IgD-negative memory B cell (primary cell): ENCODE data around the gene KAT6B. TPM values are rescaled to one million over a fixed set of nuclear protein-coding genes. Genes with fewer than 3 reads are reported as not detected.
"Not testable (repeated sequence)": the region's sequence is repeated elsewhere in the genome, so short reads cannot be mapped to it uniquely, and the experiment has no call there.

Experiments
- H3K27ac Mint-ChIP-seq, 3 donors: one replicate each; pipeline ENCODE4 v1.8.0; 2020 to 2022; ENCODE audit warnings: mild to moderate bottlenecking in 3 of 3, mixed read lengths in 3 of 3, moderate library complexity in 1 of 3
- H3K27me3 Mint-ChIP-seq: one replicate; pipeline ENCODE4 v1.8.0; 2021; ENCODE audit warnings: mixed read lengths
- H3K36me3 Mint-ChIP-seq: one replicate; pipeline ENCODE4 v1.8.0; 2020; ENCODE audit warnings: mild to moderate bottlenecking, mixed read lengths
- H3K4me1 Mint-ChIP-seq, 3 donors: one replicate each; pipeline ENCODE4 v1.8.0; 2020 to 2022; ENCODE audit warnings: mixed read lengths in 3 of 3, mild to moderate bottlenecking in 1 of 3
- H3K4me3 Mint-ChIP-seq, 4 donors: one replicate each; pipeline ENCODE4 v1.8.0; 2020 to 2022; ENCODE audit warnings: mild to moderate bottlenecking in 4 of 4, mixed read lengths in 4 of 4, moderate library complexity in 3 of 4
- H3K9me3 Mint-ChIP-seq, 3 donors: one replicate each; pipeline ENCODE4 v1.8.0; 2020 to 2021; ENCODE audit warnings: mixed read lengths in 3 of 3, mild to moderate bottlenecking in 1 of 3
- polyA plus RNA-seq: library from polyadenylated mRNA; unstranded; fragments of 300-500 nt; fragmentation: Illumina TruSeq; gene quantifications from one replicate; pipeline ENCODE4 v1.2.3, GENCODE V29; 2021

Gene KAT6B
- polyA plus RNA-seq, 1 donor from 2014 or later, result 27.1 TPM

DNA sequence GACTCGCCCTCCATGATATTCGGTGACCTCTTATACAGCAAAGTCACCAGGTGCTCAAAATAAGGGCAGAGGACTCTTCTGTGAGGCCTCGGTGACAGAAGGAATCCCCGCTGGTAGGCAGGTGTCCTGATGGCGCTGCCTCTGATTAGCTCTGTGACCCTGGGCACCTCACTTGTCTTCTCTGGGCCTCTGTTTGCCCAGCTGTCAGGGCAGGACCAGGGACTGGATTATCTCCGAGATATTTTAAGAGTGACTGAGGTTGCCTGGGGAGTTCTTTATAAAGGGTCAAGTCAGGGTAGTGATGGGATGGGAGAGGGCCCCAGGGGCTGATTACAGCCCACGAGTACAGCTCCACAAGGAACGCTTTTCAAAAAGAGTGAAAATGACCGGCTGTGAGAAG is 214.2 kb downstream of the KAT6B start:
- Mint-ChIP-seq H3K36me3 (peaks cover 5% of the 10 kb centered on the region), H3K4me3 (no peak overlapping the region), H3K27me3 (peaks cover 1% of the 10 kb centered on the region), H3K4me1 (peaks cover 9 to 15% (median 13%) of the 10 kb centered on the region in 3 donors), H3K27ac (no peak overlapping the region), H3K9me3 (no peaks in the 10 kb centered on the region)

- peaks cover 0 to 8% (median 5%) of the 10 kb centered on the region in 3 donors for H3K4me1 Mint-ChIP-seq
- peaks cover 3% of the 10 kb centered on the region for H3K27me3 Mint-ChIP-seq
- no peak overlapping the region for H3K27ac Mint-ChIP-seq
- H3K36me3 Mint-ChIP-seq, result peaks cover 3% of the 10 kb centered on the region
- H3K4me3 Mint-ChIP-seq, result no peak overlapping the region
- H3K9me3 Mint-ChIP-seq, result no peaks in the 10 kb centered on the region
Observed at GRCh38 chr10:75042292-75042974, 216.0 kb downstream of the KAT6B start.

- H3K4me1 Mint-ChIP-seq, result peaks cover 0 to 8% (median 5%) of the 10 kb centered on the region in 3 donors
- peaks cover 3% of the 10 kb centered on the region for H3K36me3 Mint-ChIP-seq
- H3K27me3 Mint-ChIP-seq, result peaks cover 3% of the 10 kb centered on the region
- H3K27ac Mint-ChIP-seq, result no peak overlapping the region
- H3K4me3 Mint-ChIP-seq, result peak overlapping the region; percentile 21 to 88 (median 75)
- H3K9me3 Mint-ChIP-seq, result no peaks in the 10 kb centered on the region
Observed at GRCh38 chr10:75043256-75044131, 217.1 kb downstream of the KAT6B start.

GRCh38 chr10:75048669-75049098 is 222.3 kb downstream of the KAT6B start:
- Mint-ChIP-seq H3K4me1 (peaks cover 0 to 7% (median 5%) of the 10 kb centered on the region in 3 donors), H3K4me3 (no peak overlapping the region), H3K9me3 (no peaks in the 10 kb centered on the region), H3K27me3 (peaks cover 3% of the 10 kb centered on the region), H3K27ac (peak overlapping the region in 1 of 3 donors; percentile 31), H3K36me3 (no peaks in the 10 kb centered on the region)

DNA sequence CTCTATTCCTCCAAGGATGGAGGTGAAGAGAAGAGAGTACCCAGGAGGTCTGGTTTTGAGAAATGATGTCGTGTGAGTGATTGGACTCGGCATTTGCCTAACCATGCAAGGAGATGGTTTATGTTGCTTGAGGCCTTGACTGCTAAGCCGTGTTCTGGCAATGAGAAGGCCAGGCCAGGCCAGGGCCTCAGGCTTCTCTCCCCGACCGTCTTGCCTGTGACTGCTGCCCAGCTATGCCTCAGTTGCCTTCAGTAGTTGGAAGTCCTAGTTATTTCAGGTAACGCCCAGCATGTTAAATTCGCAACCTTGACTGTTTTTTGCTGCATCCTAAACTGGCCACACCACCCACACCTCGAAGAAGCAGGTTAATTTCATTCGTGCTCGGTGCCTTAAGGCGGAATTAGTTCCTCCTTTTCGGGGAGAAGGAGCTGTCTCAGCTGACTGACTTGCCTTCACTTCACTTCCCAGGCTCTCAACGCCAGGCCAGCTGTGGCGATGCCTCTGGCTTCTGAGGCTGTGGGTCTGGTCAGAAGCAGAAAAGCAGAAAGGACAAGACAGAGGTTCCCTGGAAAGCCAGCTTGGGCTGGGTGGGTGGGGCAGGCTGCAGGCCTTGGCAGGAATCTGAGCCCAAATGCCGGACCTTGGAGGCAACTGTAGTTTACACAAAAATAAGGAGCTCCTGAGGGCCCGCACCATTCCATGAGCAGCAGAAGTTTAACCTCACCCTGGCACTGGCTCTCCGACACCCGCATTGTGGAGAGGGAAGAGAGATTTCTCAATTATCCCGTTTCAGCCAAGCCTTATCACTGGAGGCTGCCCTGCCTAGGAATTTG is 223.1 kb downstream of the KAT6B start:
- Mint-ChIP-seq H3K27ac (no peak overlapping the region), H3K4me1 (peaks cover 0 to 1% (median 1%) of the 10 kb centered on the region in 3 donors), H3K27me3 (peaks cover 2% of the 10 kb centered on the region), H3K9me3 (no peaks in the 10 kb centered on the region), H3K36me3 (no peaks in the 10 kb centered on the region), H3K4me3 (no peak overlapping the region)

- H3K36me3 Mint-ChIP-seq, result no peaks in the 10 kb centered on the region
- H3K27ac Mint-ChIP-seq, result no peak overlapping the region
- peaks cover 0 to 1% (median 0%) of the 10 kb centered on the region in 3 donors for H3K4me1 Mint-ChIP-seq
- peaks cover 2% of the 10 kb centered on the region for H3K27me3 Mint-ChIP-seq
- no peak overlapping the region for H3K4me3 Mint-ChIP-seq
- no peaks in the 10 kb centered on the region for H3K9me3 Mint-ChIP-seq
Observed at GRCh38 chr10:75050149-75050919, 223.9 kb downstream of the KAT6B start.

GRCh38 chr10:75051308-75051707 is 224.9 kb downstream of the KAT6B start:
- H3K36me3 Mint-ChIP-seq, result no peaks in the 10 kb centered on the region

DNA sequence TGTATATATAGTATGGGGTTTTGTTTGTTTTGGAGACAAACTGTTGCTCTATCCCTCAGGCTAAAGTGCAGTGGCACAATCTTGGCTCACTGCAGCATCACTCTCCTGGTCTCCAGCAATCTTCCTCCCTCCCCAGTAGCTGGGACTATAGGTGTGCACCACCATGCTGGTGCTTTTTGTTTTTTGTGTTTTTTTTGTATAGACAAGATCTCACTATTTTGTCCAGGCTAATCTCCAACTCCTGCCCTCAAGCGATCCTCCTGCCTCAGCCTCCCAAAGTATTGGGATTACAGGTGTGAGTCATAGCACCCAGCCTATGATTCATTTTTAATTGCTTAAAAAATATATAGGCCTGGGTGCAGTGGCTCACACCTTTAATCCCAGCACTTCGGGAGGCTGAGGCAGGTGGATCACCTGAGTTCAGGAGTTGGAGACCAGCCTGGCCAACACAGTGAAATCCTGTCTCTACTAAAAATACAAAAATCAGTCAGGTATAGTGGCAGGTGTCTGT is 229.6 kb downstream of the KAT6B start:
- H3K4me3 Mint-ChIP-seq, H3K27ac Mint-ChIP-seq, H3K4me1 Mint-ChIP-seq: not testable (repeated sequence)

More at GRCh38 chr10:75051308-75051707, 224.9 kb downstream of the KAT6B start:
- Mint-ChIP-seq H3K9me3 (no peaks in the 10 kb centered on the region), H3K4me3 (no peak overlapping the region), H3K27me3 (no peaks in the 10 kb centered on the region), H3K4me1 (peaks cover 0 to 1% (median 0%) of the 10 kb centered on the region in 3 donors), H3K27ac (no peak overlapping the region)

GRCh38 chr10:75057680-75058079 is 231.3 kb downstream of the KAT6B start:
- no peak overlapping the region for H3K27ac Mint-ChIP-seq
- H3K4me1 Mint-ChIP-seq, result peaks cover 0 to 1% (median 0%) of the 10 kb centered on the region in 3 donors
- no peaks in the 10 kb centered on the region for H3K27me3 Mint-ChIP-seq
- H3K36me3 Mint-ChIP-seq, result no peaks in the 10 kb centered on the region
- no peak overlapping the region for H3K4me3 Mint-ChIP-seq
- H3K9me3 Mint-ChIP-seq, result no peaks in the 10 kb centered on the region

More for the DNA sequence above, 229.6 kb downstream of the KAT6B start:
- not testable (repeated sequence) for H3K27me3 Mint-ChIP-seq, H3K9me3 Mint-ChIP-seq, H3K36me3 Mint-ChIP-seq

- Mint-ChIP-seq H3K27me3 (no peaks in the 10 kb centered on the region), H3K4me1 (peaks cover 0 to 1% (median 0%) of the 10 kb centered on the region in 3 donors), H3K36me3 (no peaks in the 10 kb centered on the region), H3K27ac (no peak overlapping the region), H3K9me3 (no peaks in the 10 kb centered on the region), H3K4me3 (no peak overlapping the region)
Observed at GRCh38 chr10:75058161-75058560, 231.8 kb downstream of the KAT6B start.

DNA sequence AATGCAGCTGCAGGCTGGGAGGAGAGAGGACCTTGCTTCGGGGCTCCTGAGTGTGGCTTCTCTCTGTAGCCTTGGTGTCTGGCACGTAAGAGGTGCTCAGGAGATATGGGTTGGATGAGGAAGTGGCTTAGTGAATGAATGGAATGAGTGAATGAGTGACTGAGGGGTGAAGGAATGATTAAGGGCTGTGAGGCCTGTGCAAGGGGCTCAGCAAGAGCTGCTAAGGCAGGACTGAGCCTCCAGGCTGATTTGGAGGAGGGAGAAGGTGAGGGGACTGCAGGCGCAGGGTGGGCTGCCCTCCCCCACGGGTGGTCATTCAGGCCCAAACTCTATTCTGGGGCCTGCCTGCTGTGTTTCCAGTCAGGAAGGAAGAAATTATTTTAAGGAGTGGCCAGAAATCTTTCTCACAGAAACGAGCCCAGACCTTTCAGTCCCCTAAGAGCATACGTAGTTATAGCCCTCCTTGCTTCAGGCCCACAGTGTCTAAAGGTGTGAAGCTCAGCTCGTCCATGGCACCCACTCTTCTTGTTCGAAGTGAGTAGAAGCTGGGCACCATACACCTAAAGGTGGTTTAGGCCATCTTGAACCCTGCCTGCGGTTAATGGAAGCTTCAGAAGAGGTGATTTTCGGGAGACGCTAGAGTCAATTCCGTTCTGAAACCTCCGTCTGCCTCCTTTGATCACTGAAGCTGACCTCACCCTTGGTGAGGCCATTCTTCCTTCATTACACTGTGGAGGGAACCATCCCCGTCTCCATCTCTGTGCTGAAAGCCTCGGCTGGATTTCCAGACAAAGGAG is 235.5 kb downstream of the KAT6B start:
- Mint-ChIP-seq H3K27me3 (no peaks in the 10 kb centered on the region), H3K9me3 (no peaks in the 10 kb centered on the region), H3K4me1 (no peaks in the 10 kb centered on the region), H3K27ac (peak overlapping the region in 1 of 3 donors; percentile 86), H3K36me3 (no peaks in the 10 kb centered on the region), H3K4me3 (no peak overlapping the region)

DNA sequence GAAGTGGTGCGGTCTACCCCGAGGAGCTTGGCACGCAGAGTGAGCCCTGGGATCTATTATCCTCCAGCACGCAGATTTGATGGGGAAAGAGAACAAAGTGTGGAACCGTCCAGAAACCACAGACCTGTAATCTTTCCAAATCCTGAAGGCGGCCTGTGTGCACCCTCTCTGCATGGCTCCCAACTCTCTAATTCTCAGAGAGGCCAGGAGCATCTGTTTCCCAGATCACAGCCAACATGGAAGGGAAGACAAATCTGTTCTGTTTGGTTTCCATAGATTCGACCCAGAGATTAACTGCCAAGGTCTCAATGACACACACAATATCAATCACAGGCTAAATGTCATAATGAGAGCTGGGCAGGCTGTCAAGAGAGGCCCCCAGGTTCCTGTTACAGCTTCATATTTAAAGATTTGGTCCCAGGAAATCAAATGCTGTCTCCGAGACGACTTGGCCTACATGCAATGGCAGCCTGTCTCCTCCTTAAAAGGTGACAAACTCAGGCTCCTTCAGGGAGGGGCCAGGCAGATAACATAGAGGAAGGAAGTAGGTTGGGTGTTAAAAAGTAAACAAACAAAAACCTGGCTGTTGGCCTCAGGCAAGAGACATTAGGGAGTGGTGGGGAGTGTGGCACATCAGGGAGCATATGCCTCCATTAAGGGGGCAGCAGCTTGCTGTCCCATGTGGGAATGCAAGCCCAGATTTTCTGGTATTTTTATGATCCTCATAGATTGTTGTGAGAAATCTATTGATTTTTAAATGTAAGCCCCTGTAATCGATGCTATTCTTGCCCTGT is 236.3 kb downstream of the KAT6B start:
- Mint-ChIP-seq H3K27me3 (no peaks in the 10 kb centered on the region), H3K4me1 (no peaks in the 10 kb centered on the region), H3K36me3 (no peaks in the 10 kb centered on the region), H3K9me3 (no peaks in the 10 kb centered on the region), H3K27ac (peak overlapping the region in 1 of 3 donors; percentile 86), H3K4me3 (no peak overlapping the region)
